Neural cell (in vitro differentiated cells): ENCODE results near the gene TBCK. TPM values are rescaled to one million over a fixed set of nuclear protein-coding genes. Genes with fewer than 3 reads are reported as not detected.

Experiments
- H2AFZ ChIP-seq: fragments of 200-600, 300-800 bp; sonication (generic), shearing (Covaris generic); 2 replicates; pipeline ENCODE4 v1.6.0; 2014; ENCODE audit warnings: low read depth, mild to moderate bottlenecking, antibody characterized with exemption, low read length, moderate library complexity
- H3F3A ChIP-seq: fragments of 200-600 bp; shearing (Covaris generic); 2 replicates; pipeline ENCODE4 v1.6.1; 2016; ENCODE audit warnings: mild to moderate bottlenecking, moderate library complexity, mixed read lengths, antibody characterized with exemption, low read length; ENCODE audit not compliant: insufficient read depth, poor library complexity, severe bottlenecking
- H3K27ac ChIP-seq: fragments of 200-600, 300-800 bp; sonication (generic), shearing (Covaris generic); 2 replicates; pipeline ENCODE4 v1.5.1; 2014; ENCODE audit warnings: mild to moderate bottlenecking, low read length, moderate library complexity
- H3K27me3 ChIP-seq: fragments of 300-800, 200-600 bp; sonication (generic), shearing (Covaris generic); 2 replicates; pipeline ENCODE4 v1.6.0; 2014; ENCODE audit warnings: mild to moderate bottlenecking, low read depth, low read length, moderate library complexity; ENCODE audit not compliant: insufficient read depth
- H3K36me3 ChIP-seq: fragments of 300-800, 200-600 bp; sonication (generic), shearing (Covaris generic); 2 replicates; pipeline ENCODE4 v1.5.1; 2014; ENCODE audit warnings: mild to moderate bottlenecking, antibody characterized with exemption, low read length, moderate library complexity; ENCODE audit not compliant: insufficient read depth
- H3K4me2 ChIP-seq: fragments of 300-800, 200-600 bp; sonication (generic), shearing (Covaris generic); 2 replicates; pipeline ENCODE4 v1.6.0; 2014; ENCODE audit warnings: mild to moderate bottlenecking, low read length
- H3K4me3 ChIP-seq: fragments of 300-800, 200-600 bp; sonication (generic), shearing (Covaris generic); 2 replicates; pipeline ENCODE4 v1.5.1; 2014; ENCODE audit warnings: mild to moderate bottlenecking, low read length, moderate library complexity
- H3K79me2 ChIP-seq: fragments of 200-600 bp; shearing (Covaris generic); replicated peaks from 2 replicates; pipeline ENCODE4 v1.6.0; 2014; ENCODE audit warnings: mild to moderate bottlenecking, low read length, moderate library complexity; ENCODE audit not compliant: insufficient read depth
- H3K9ac ChIP-seq: fragments of 300-800, 200-600 bp; sonication (generic), shearing (Covaris generic); 2 replicates; pipeline ENCODE4 v1.6.1; 2016; ENCODE audit warnings: mild to moderate bottlenecking, low read length, mixed read lengths
- H3K9me2 ChIP-seq: fragments of 200-600 bp; shearing (Covaris generic); 2 replicates; pipeline ENCODE4 v1.6.1; 2016; ENCODE audit warnings: mild to moderate bottlenecking, low read length, mixed read lengths; ENCODE audit not compliant: insufficient read depth
- H3K9me3 ChIP-seq: fragments of 200-600, 300-800 bp; sonication (generic), shearing (Covaris generic); 2 replicates; pipeline ENCODE4 v1.6.1; 2016; ENCODE audit warnings: mild to moderate bottlenecking, mixed run types, low read length, moderate library complexity, mixed read lengths
- H4K20me1 ChIP-seq: fragments of 200-600 bp; shearing (Covaris generic); 2 replicates; pipeline ENCODE4 v1.6.1; 2016; ENCODE audit warnings: mild to moderate bottlenecking, mixed run types; ENCODE audit not compliant: insufficient read depth
- EP300 ChIP-seq: fragments of 450-650 bp; conservative IDR thresholded peaks from 2 replicates; pipeline ENCODE4 v1.6.1; 2014; ENCODE audit warnings: antibody characterized with exemption, mild to moderate bottlenecking, moderate library complexity; ENCODE audit not compliant: poor library complexity, severe bottlenecking
- EZH2 ChIP-seq: fragments of 200-600, 300-800 bp; shearing (Covaris generic), sonication (generic); IDR thresholded peaks from 2 replicates; pipeline ENCODE4 v1.6.1; 2014; ENCODE audit warnings: antibody characterized with exemption, low read length, borderline replicate concordance, mild to moderate bottlenecking; ENCODE audit not compliant: insufficient read depth, poor library complexity, severe bottlenecking
- MXI1 ChIP-seq: fragments of 450-650 bp; conservative IDR thresholded peaks from 2 replicates; pipeline ENCODE4 v1.6.1; 2014; ENCODE audit warnings: antibody characterized with exemption, mild to moderate bottlenecking; ENCODE audit not compliant: poor library complexity, severe bottlenecking
- POLR2AphosphoS5 ChIP-seq: IDR thresholded peaks from 2 replicates; pipeline ENCODE4 v1.6.1; 2012
- RAD21 ChIP-seq: fragments of 450-650 bp; conservative IDR thresholded peaks from 2 replicates; pipeline ENCODE4 v1.6.1; 2014; ENCODE audit warnings: antibody characterized with exemption, mild to moderate bottlenecking, moderate library complexity
- SMC3 ChIP-seq: fragments of 450-650 bp; conservative IDR thresholded peaks from 2 replicates; pipeline ENCODE4 v1.6.1; 2014; ENCODE audit warnings: antibody characterized with exemption, mild to moderate bottlenecking, moderate library complexity; ENCODE audit not compliant: poor library complexity
- TAF1 ChIP-seq: IDR thresholded peaks from 2 replicates; pipeline ENCODE4 v1.6.1; 2012; ENCODE audit warnings: low read depth
- polyA plus RNA-seq: library from polyadenylated mRNA; depleted of rRNA; stranded (reverse); fragments of >200 nt; gene quantifications from 2 replicates; pipeline ENCODE4 v1.2.3, GENCODE V29; 2014
- TF ChIP-seq, protein P1 (sequence below): IDR thresholded peaks from 2 replicates; pipeline ENCODE4 v1.6.1; 2012; ENCODE audit warnings: borderline replicate concordance
- TF ChIP-seq, protein P2 (sequence below): fragments of 450-650 bp; IDR thresholded peaks from 2 replicates; pipeline ENCODE4 v1.5.1; 2014; ENCODE audit warnings: antibody characterized with exemption, mild to moderate bottlenecking, moderate library complexity; ENCODE audit not compliant: poor library complexity, severe bottlenecking

TBCK gene
- polyA plus RNA-seq, 1 donor from 2014 or later: 55.0 TPM

DNA sequence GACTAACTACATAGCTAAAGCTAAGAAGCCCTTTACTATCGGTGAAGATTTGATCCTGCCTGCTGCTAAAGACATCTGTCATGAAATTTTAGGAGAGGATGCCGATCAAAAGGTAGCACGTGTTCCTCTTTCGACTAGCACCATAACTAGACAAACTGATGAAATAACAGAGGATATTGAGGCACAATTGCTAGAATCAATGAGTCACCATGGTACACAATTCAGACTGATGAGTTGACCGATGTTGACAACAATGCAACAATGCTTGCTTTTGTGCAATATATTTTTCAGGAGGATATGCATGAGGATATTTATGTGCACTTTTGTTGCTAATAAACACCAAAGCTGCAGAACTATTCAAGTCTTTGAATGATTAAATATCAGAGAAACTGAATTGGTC is 24.3 kb downstream of the TBCK start:
- no peaks in the 10 kb centered on the region for H4K20me1 ChIP-seq
- no peak for TF ChIP-seq SMC3
- TF ChIP-seq EP300: no peak
- no peak for TF ChIP-seq MXI1
- no peak for TF ChIP-seq RAD21
- TF ChIP-seq, protein P1, sequence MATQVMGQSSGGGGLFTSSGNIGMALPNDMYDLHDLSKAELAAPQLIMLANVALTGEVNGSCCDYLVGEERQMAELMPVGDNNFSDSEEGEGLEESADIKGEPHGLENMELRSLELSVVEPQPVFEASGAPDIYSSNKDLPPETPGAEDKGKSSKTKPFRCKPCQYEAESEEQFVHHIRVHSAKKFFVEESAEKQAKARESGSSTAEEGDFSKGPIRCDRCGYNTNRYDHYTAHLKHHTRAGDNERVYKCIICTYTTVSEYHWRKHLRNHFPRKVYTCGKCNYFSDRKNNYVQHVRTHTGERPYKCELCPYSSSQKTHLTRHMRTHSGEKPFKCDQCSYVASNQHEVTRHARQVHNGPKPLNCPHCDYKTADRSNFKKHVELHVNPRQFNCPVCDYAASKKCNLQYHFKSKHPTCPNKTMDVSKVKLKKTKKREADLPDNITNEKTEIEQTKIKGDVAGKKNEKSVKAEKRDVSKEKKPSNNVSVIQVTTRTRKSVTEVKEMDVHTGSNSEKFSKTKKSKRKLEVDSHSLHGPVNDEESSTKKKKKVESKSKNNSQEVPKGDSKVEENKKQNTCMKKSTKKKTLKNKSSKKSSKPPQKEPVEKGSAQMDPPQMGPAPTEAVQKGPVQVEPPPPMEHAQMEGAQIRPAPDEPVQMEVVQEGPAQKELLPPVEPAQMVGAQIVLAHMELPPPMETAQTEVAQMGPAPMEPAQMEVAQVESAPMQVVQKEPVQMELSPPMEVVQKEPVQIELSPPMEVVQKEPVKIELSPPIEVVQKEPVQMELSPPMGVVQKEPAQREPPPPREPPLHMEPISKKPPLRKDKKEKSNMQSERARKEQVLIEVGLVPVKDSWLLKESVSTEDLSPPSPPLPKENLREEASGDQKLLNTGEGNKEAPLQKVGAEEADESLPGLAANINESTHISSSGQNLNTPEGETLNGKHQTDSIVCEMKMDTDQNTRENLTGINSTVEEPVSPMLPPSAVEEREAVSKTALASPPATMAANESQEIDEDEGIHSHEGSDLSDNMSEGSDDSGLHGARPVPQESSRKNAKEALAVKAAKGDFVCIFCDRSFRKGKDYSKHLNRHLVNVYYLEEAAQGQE: no peak
- no peaks in the 10 kb centered on the region for H3K27me3 ChIP-seq
- no peak overlapping the region for H3K4me3 ChIP-seq
- H3K36me3 ChIP-seq: no peaks in the 10 kb centered on the region
- no peak overlapping the region for H3K4me2 ChIP-seq
- H3K79me2 ChIP-seq: no peaks in the 10 kb centered on the region
- H3K27ac ChIP-seq: no peak overlapping the region
- no peak overlapping the region for H2AFZ ChIP-seq
- no peaks in the 10 kb centered on the region for H3F3A ChIP-seq
- H3K9me3 ChIP-seq: no peaks in the 10 kb centered on the region
- no peak overlapping the region for H3K9ac ChIP-seq
- no peaks in the 10 kb centered on the region for H3K9me2 ChIP-seq

DNA sequence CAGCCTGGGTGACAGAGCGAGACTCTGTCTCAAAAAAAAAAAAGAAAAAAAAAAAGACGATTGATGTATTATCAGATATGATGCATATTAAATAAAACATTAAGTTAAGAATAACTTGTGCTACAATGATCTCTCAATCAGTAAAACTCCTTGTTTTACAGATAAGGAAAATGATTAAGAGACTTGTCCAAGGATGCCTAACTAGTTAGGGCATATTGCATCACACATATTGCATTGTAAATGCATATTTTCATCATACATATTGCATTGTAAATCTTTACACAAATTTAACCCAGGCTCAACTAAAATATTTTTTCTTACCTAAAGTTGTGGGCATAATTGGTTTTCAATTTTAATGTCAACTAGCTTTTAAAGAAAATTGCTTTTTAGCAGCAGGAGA is 26.3 kb downstream of the TBCK start:
- Histone ChIP-seq H3K27me3 (no peaks in the 10 kb centered on the region), H3K4me3 (no peak overlapping the region), H3K79me2 (no peaks in the 10 kb centered on the region), H4K20me1 (no peaks in the 10 kb centered on the region), H2AFZ (no peak overlapping the region), H3K27ac (no peak overlapping the region), H3K36me3 (no peaks in the 10 kb centered on the region), H3K9me3 (no peaks in the 10 kb centered on the region), H3F3A (no peaks in the 10 kb centered on the region), H3K4me2 (no peak overlapping the region), H3K9me2 (no peaks in the 10 kb centered on the region), H3K9ac (no peak overlapping the region)
- TF ChIP-seq POLR2AphosphoS5 (no peak), MXI1 (no peak), RAD21 (no peak), TAF1 (no peak), SMC3 (no peak), EP300 (no peak), EZH2 (no peak)
- TF ChIP-seq, protein P2, sequence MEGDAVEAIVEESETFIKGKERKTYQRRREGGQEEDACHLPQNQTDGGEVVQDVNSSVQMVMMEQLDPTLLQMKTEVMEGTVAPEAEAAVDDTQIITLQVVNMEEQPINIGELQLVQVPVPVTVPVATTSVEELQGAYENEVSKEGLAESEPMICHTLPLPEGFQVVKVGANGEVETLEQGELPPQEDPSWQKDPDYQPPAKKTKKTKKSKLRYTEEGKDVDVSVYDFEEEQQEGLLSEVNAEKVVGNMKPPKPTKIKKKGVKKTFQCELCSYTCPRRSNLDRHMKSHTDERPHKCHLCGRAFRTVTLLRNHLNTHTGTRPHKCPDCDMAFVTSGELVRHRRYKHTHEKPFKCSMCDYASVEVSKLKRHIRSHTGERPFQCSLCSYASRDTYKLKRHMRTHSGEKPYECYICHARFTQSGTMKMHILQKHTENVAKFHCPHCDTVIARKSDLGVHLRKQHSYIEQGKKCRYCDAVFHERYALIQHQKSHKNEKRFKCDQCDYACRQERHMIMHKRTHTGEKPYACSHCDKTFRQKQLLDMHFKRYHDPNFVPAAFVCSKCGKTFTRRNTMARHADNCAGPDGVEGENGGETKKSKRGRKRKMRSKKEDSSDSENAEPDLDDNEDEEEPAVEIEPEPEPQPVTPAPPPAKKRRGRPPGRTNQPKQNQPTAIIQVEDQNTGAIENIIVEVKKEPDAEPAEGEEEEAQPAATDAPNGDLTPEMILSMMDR: no peak
- TF ChIP-seq, protein P1: no peak
